SU-DHL-6 (cell line): ENCODE measurements around the gene ODF2.

Experiments used
- CTCF ChIP-seq: fragments of 200-600 bp; sonication (generic); IDR thresholded peaks from one replicate; pipeline ENCODE4 v1.5.1; 2017; ENCODE audit warnings: antibody characterized with exemption, mild to moderate bottlenecking, low read length, moderate library complexity; ENCODE audit not compliant: insufficient read depth, poor library complexity, severe bottlenecking
- EZH2phosphoT487 ChIP-seq: fragments of 200-600 bp; sonication (generic), shearing (Covaris generic); conservative IDR thresholded peaks from 2 replicates; pipeline ENCODE4 v1.6.1; 2018; ENCODE audit warnings: mild to moderate bottlenecking, antibody characterized with exemption, low read length, moderate library complexity, mixed read lengths

DNA sequence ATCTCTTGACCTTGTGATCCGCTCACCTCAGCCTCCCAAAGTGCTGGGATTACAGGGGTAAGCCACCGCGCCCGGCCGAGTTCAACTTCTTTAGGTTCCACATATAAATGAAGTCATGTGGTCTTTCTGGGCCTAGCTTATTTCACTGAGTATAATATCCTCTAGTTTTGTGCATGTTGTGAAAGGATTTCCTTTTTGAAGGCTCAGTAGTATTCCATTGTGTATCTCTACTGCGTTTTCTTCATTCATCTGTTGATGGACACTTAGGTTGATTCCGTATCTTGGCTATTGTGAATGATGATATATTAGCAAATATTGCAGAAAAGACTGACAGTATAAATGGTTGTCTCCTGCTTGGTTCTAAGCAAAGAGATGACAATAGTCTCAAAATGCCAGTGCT lies 20.1 kb downstream of the ODF2 start:
- TF ChIP-seq CTCF (no peak), EZH2phosphoT487 (no peak)
